Progenitor cell of endocrine pancreas (in vitro differentiated cells): ENCODE results near the gene SIAH3. TPM values are rescaled to one million over a fixed set of nuclear protein-coding genes. Genes with fewer than 3 reads are reported as not detected.
"Not testable (repeated sequence)": the region's sequence is repeated elsewhere in the genome, so short reads cannot be mapped to it uniquely, and the experiment has no call there.

ENCODE experiments used
- DNase-seq: peaks from one replicate; pipeline ENCODE4 v3.0.0; 2021; ENCODE audit warnings: low spot score; ENCODE audit not compliant: unreplicated experiment
- H3K27ac Mint-ChIP-seq: 2 replicates; pipeline ENCODE4 v1.8.0; 2021; ENCODE audit warnings: mild to moderate bottlenecking, moderate library complexity, mixed read lengths
- H3K27me3 Mint-ChIP-seq: 2 replicates; pipeline ENCODE4 v1.8.0; 2021; ENCODE audit warnings: mixed read lengths
- H3K36me3 Mint-ChIP-seq: 2 replicates; pipeline ENCODE4 v1.8.0; 2022; ENCODE audit warnings: mixed read lengths; ENCODE audit not compliant: insufficient read depth
- H3K4me1 Mint-ChIP-seq: 2 replicates; pipeline ENCODE4 v1.8.0; 2021; ENCODE audit warnings: low read depth, mixed read lengths
- H3K4me3 Mint-ChIP-seq: 2 replicates; pipeline ENCODE4 v1.8.0; 2021; ENCODE audit warnings: low read depth, mild to moderate bottlenecking, moderate library complexity, mixed read lengths
- H3K9me3 Mint-ChIP-seq: 2 replicates; pipeline ENCODE4 v1.8.0; 2021; ENCODE audit warnings: low read depth, mixed read lengths
- CTCF ChIP-seq: fragments of 200-600 bp; sonication (generic); IDR thresholded peaks from one replicate; pipeline ENCODE4 v1.5.0; 2021; ENCODE audit warnings: antibody characterized with exemption, mild to moderate bottlenecking; ENCODE audit not compliant: unreplicated experiment
- total RNA-seq: library from RNA; stranded (reverse); gene quantifications from 2 replicates; pipeline ENCODE4 v1.2.1, GENCODE V29; 2021

The SIAH3 gene
- total RNA-seq, 1 donor from 2014 or later = not detected

- Mint-ChIP-seq H3K9me3 (peaks cover 4% of the 10 kb centered on the region), H3K4me1 (peaks cover 8% of the 10 kb centered on the region), H3K4me3 (no peak overlapping the region), H3K36me3 (no peaks in the 10 kb centered on the region), H3K27ac (no peak overlapping the region), H3K27me3 (peaks cover 16% of the 10 kb centered on the region)
- DNase-seq = no peak
- no peak for TF ChIP-seq CTCF
Observed at GRCh38 chr13:45875951-45876350, 24.4 kb upstream of the SIAH3 start.

- Mint-ChIP-seq H3K9me3 (peaks cover 4% of the 10 kb centered on the region), H3K4me1 (peaks cover 5% of the 10 kb centered on the region), H3K36me3 (no peaks in the 10 kb centered on the region), H3K27me3 (peaks cover 8% of the 10 kb centered on the region), H3K4me3 (no peak overlapping the region), H3K27ac (no peak overlapping the region)
- no peak for TF ChIP-seq CTCF
- no peak for DNase-seq
Observed at GRCh38 chr13:45873491-45874325, 22.2 kb upstream of the SIAH3 start.

GRCh38 chr13:45872566-45872965 lies 21.0 kb upstream of the SIAH3 start:
- DNase-seq = no peak
- Mint-ChIP-seq H3K27ac (no peak overlapping the region), H3K27me3 (peaks cover 8% of the 10 kb centered on the region), H3K4me3 (no peak overlapping the region), H3K4me1 (peaks cover 5% of the 10 kb centered on the region), H3K36me3 (no peaks in the 10 kb centered on the region), H3K9me3 (peaks cover 4% of the 10 kb centered on the region)
- TF ChIP-seq CTCF = no peak

- not testable (repeated sequence) for H3K4me1 Mint-ChIP-seq, H3K9me3 Mint-ChIP-seq, DNase-seq, H3K36me3 Mint-ChIP-seq, H3K27ac Mint-ChIP-seq, H3K4me3 Mint-ChIP-seq, H3K27me3 Mint-ChIP-seq
Observed at GRCh38 chr13:45871201-45871600, 19.6 kb upstream of the SIAH3 start.

GRCh38 chr13:45870232-45870631 lies 18.7 kb upstream of the SIAH3 start:
- Mint-ChIP-seq H3K9me3 (no peaks in the 10 kb centered on the region), H3K36me3 (no peaks in the 10 kb centered on the region), H3K27me3 (peaks cover 4% of the 10 kb centered on the region), H3K27ac (no peak overlapping the region), H3K4me3 (no peak overlapping the region), H3K4me1 (peaks cover 5% of the 10 kb centered on the region)
- TF ChIP-seq CTCF = no peak
- no peak for DNase-seq

GRCh38 chr13:45865414-45865813 lies 13.9 kb upstream of the SIAH3 start:
- Mint-ChIP-seq H3K36me3 (no peaks in the 10 kb centered on the region), H3K4me3 (no peak overlapping the region), H3K9me3 (no peaks in the 10 kb centered on the region), H3K27me3 (peaks cover 8% of the 10 kb centered on the region), H3K4me1 (no peaks in the 10 kb centered on the region), H3K27ac (no peak overlapping the region)
- no peak for TF ChIP-seq CTCF
- no peak for DNase-seq
